Activated naive CD8-positive, alpha-beta T cell treated with anti-CD3 and anti-CD28 coated beads for 36 hours (primary cell): ENCODE results near the gene STMN3. TPM values are rescaled to one million over a fixed set of nuclear protein-coding genes. Genes with fewer than 3 reads are reported as not detected.
"Not testable (repeated sequence)": the region's sequence is repeated elsewhere in the genome, so short reads cannot be mapped to it uniquely, and the experiment has no call there.

Experiments used
- DNase-seq: peaks from one replicate; pipeline ENCODE4 v3.0.0; 2021
- H3K27ac Mint-ChIP-seq: one replicate; pipeline ENCODE4 v1.8.0; 2022; ENCODE audit warnings: mild to moderate bottlenecking, moderate library complexity, mixed read lengths
- H3K27me3 Mint-ChIP-seq: one replicate; pipeline ENCODE4 v1.8.0; 2022; ENCODE audit warnings: mild to moderate bottlenecking, mixed read lengths
- H3K36me3 Mint-ChIP-seq: one replicate; pipeline ENCODE4 v1.8.0; 2021; ENCODE audit warnings: mild to moderate bottlenecking, mixed read lengths
- H3K4me1 Mint-ChIP-seq: one replicate; pipeline ENCODE4 v1.8.0; 2021; ENCODE audit warnings: mixed read lengths
- H3K4me3 Mint-ChIP-seq: one replicate; pipeline ENCODE4 v1.8.0; 2022; ENCODE audit warnings: mild to moderate bottlenecking, moderate library complexity, mixed read lengths
- H3K9me3 Mint-ChIP-seq: one replicate; pipeline ENCODE4 v1.8.0; 2022; ENCODE audit warnings: mixed read lengths
- total RNA-seq, 2 experiments: library from RNA; stranded (reverse); gene quantifications; one replicate each; pipeline ENCODE4 v1.2.3, GENCODE V29; 2021

Gene STMN3
- total RNA-seq, 2 experiments from 2014 or later, result 10.2 to 11.7 TPM

GRCh38 chr20:63657937-63658748, 4.9 kb upstream of the STMN3 start, which contains the start of gene RTEL1:
RTEL1 (plus strand) TSS chr20:63658312; CDS start chr20:63659403, 1,091 bp downstream.
- DNase-seq, result peak; percentile 91
- H3K4me3 Mint-ChIP-seq, result peak within 1 kb of the TSS; percentile 91
- H3K27me3 Mint-ChIP-seq, result no peaks in the 10 kb centered on the region
- peaks cover 26% of the 10 kb centered on the region for H3K4me1 Mint-ChIP-seq
- H3K36me3 Mint-ChIP-seq, result peaks cover 9% of the 10 kb centered on the region
- no peaks in the 10 kb centered on the region for H3K9me3 Mint-ChIP-seq
- H3K27ac Mint-ChIP-seq, result peak within 1 kb of the TSS; percentile 92

- no peaks in the 10 kb centered on the region for H3K9me3 Mint-ChIP-seq
- H3K4me3 Mint-ChIP-seq, result peak overlapping the region; percentile 91
- peak overlapping the region; percentile 92 for H3K27ac Mint-ChIP-seq
- peaks cover 8% of the 10 kb centered on the region for H3K36me3 Mint-ChIP-seq
- peaks cover 26% of the 10 kb centered on the region for H3K4me1 Mint-ChIP-seq
- no peak for DNase-seq
- no peaks in the 10 kb centered on the region for H3K27me3 Mint-ChIP-seq
Measured at GRCh38 chr20:63657260-63657936, 4.2 kb upstream of the STMN3 start.

GRCh38 chr20:63656451-63656850, 3.2 kb upstream of the STMN3 start:
- Mint-ChIP-seq H3K27ac (no peak overlapping the region), H3K4me3 (peak overlapping the region; percentile 91), H3K36me3 (peaks cover 6% of the 10 kb centered on the region), H3K27me3 (no peaks in the 10 kb centered on the region), H3K4me1 (peaks cover 29% of the 10 kb centered on the region), H3K9me3 (no peaks in the 10 kb centered on the region)
- no peak for DNase-seq

GRCh38 chr20:63655249-63655648, 2.0 kb upstream of the STMN3 start:
- peaks cover 6% of the 10 kb centered on the region for H3K36me3 Mint-ChIP-seq
- no peak overlapping the region for H3K27ac Mint-ChIP-seq
- no peaks in the 10 kb centered on the region for H3K27me3 Mint-ChIP-seq
- peaks cover 36% of the 10 kb centered on the region for H3K4me1 Mint-ChIP-seq
- no peak for DNase-seq
- no peak overlapping the region for H3K4me3 Mint-ChIP-seq
- H3K9me3 Mint-ChIP-seq, result no peaks in the 10 kb centered on the region

GRCh38 chr20:63653974-63654668, 897 bp upstream of the STMN3 start:
- Mint-ChIP-seq H3K36me3 (no peaks in the 10 kb centered on the region), H3K4me3 (peak overlapping the region; percentile 81), H3K27me3 (no peaks in the 10 kb centered on the region), H3K9me3 (no peaks in the 10 kb centered on the region), H3K4me1 (peaks cover 29% of the 10 kb centered on the region), H3K27ac (peak overlapping the region; percentile 80)
- no peak for DNase-seq

GRCh38 chr20:63652192-63652980, 838 bp downstream of the STMN3 start:
- no peak overlapping the region for H3K27ac Mint-ChIP-seq
- peak; percentile 53 for DNase-seq
- H3K9me3 Mint-ChIP-seq, result no peaks in the 10 kb centered on the region
- H3K36me3 Mint-ChIP-seq, result no peaks in the 10 kb centered on the region
- H3K4me3 Mint-ChIP-seq, result peak overlapping the region; percentile 56
- H3K27me3 Mint-ChIP-seq, result no peaks in the 10 kb centered on the region
- H3K4me1 Mint-ChIP-seq, result peaks cover 28% of the 10 kb centered on the region

GRCh38 chr20:63651942-63652191, 1.4 kb downstream of the STMN3 start:
- no peaks in the 10 kb centered on the region for H3K36me3 Mint-ChIP-seq
- H3K27me3 Mint-ChIP-seq, result no peaks in the 10 kb centered on the region
- DNase-seq, result no peak
- H3K4me1 Mint-ChIP-seq, result peaks cover 25% of the 10 kb centered on the region
- peak overlapping the region; percentile 62 for H3K4me3 Mint-ChIP-seq
- H3K9me3 Mint-ChIP-seq, result no peaks in the 10 kb centered on the region
- H3K27ac Mint-ChIP-seq, result no peak overlapping the region

- not testable (repeated sequence) for H3K9me3 Mint-ChIP-seq, H3K27me3 Mint-ChIP-seq, H3K27ac Mint-ChIP-seq, H3K4me3 Mint-ChIP-seq, DNase-seq, H3K36me3 Mint-ChIP-seq
- peaks cover 24% of the 10 kb centered on the region for H3K4me1 Mint-ChIP-seq
Measured at GRCh38 chr20:63650486-63650885, 2.7 kb downstream of the STMN3 start.

GRCh38 chr20:63648895-63649589, 4.2 kb downstream of the STMN3 start:
- DNase-seq, result no peak
- Mint-ChIP-seq H3K27me3 (no peaks in the 10 kb centered on the region), H3K9me3 (no peaks in the 10 kb centered on the region), H3K4me3 (no peak overlapping the region), H3K4me1 (peaks cover 16% of the 10 kb centered on the region), H3K36me3 (no peaks in the 10 kb centered on the region), H3K27ac (no peak overlapping the region)

- Mint-ChIP-seq H3K4me1 (peaks cover 13% of the 10 kb centered on the region), H3K27ac (no peak overlapping the region)
Measured at GRCh38 chr20:63648190-63648589, 5.0 kb downstream of the STMN3 start.

GRCh38 chr20:63645218-63645617, 8.0 kb downstream of the STMN3 start:
- no peak overlapping the region for H3K27ac Mint-ChIP-seq
- H3K4me3 Mint-ChIP-seq, result no peak overlapping the region
- no peaks in the 10 kb centered on the region for H3K36me3 Mint-ChIP-seq
- no peak for DNase-seq
- no peaks in the 10 kb centered on the region for H3K9me3 Mint-ChIP-seq
- H3K4me1 Mint-ChIP-seq, result peaks cover 7% of the 10 kb centered on the region
- H3K27me3 Mint-ChIP-seq, result no peaks in the 10 kb centered on the region

More at GRCh38 chr20:63648190-63648589, 5.0 kb downstream of the STMN3 start:
- Mint-ChIP-seq H3K27me3 (no peaks in the 10 kb centered on the region), H3K4me3 (no peak overlapping the region), H3K36me3 (no peaks in the 10 kb centered on the region), H3K9me3 (no peaks in the 10 kb centered on the region)
- no peak for DNase-seq

- no peaks in the 10 kb centered on the region for H3K27me3 Mint-ChIP-seq
- no peaks in the 10 kb centered on the region for H3K9me3 Mint-ChIP-seq
Measured at GRCh38 chr20:63643946-63644345, 9.3 kb downstream of the STMN3 start.

GRCh38 chr20:63643499-63643898, 9.7 kb downstream of the STMN3 start:
- no peak for DNase-seq
- Mint-ChIP-seq H3K4me3 (peak overlapping the region; percentile 77), H3K36me3 (no peaks in the 10 kb centered on the region), H3K9me3 (no peaks in the 10 kb centered on the region), H3K27ac (peak overlapping the region; percentile 79), H3K27me3 (no peaks in the 10 kb centered on the region), H3K4me1 (peaks cover 17% of the 10 kb centered on the region)

More at GRCh38 chr20:63643946-63644345, 9.3 kb downstream of the STMN3 start:
- DNase-seq, result no peak
- H3K4me1 Mint-ChIP-seq, result peaks cover 14% of the 10 kb centered on the region
- H3K4me3 Mint-ChIP-seq, result no peak overlapping the region
- H3K36me3 Mint-ChIP-seq, result no peaks in the 10 kb centered on the region
- H3K27ac Mint-ChIP-seq, result no peak overlapping the region

GRCh38 chr20:63642527-63643247, 10.5 kb downstream of the STMN3 start:
- Mint-ChIP-seq H3K27ac (peak overlapping the region; percentile 79), H3K9me3 (peaks cover 1% of the 10 kb centered on the region), H3K4me3 (peak overlapping the region; percentile 77), H3K27me3 (no peaks in the 10 kb centered on the region), H3K4me1 (peaks cover 24% of the 10 kb centered on the region), H3K36me3 (peaks cover 3% of the 10 kb centered on the region)
- no peak for DNase-seq
